Measurements from ENCODE around the gene MAST4.

DNA sequence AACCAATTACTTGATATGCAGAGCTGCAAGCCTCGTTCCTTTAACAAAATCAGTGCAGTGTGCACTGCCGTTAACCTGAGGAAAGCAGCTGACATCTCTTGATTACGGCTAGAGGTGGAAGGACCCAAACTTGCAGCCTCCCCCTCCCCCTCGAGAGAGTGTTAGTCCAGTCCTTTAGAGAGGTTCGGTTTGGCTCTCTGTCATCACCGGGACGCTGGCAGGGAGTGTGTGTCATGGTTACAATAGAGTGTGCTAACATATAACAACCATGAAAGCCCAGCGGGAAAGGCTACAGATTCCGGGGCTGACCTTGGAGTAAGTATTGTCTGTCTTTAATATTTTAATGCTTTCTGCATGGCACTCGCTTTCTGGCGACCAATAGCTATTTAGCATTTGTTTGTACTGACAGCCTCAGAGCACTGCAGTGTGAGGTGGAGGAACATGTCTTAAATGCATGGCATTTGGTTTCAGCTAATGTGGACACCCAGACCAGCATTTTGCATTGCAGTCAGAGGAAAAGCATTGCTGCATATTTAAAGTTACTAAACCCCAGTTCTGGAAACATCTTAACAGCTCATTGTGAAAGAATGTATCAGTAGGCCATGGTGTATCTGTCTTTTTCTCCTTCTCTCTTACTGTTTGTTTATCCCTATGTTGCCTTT, 362.9 kb downstream of the MAST4 start:
- TF ChIP-seq, protein P1, sequence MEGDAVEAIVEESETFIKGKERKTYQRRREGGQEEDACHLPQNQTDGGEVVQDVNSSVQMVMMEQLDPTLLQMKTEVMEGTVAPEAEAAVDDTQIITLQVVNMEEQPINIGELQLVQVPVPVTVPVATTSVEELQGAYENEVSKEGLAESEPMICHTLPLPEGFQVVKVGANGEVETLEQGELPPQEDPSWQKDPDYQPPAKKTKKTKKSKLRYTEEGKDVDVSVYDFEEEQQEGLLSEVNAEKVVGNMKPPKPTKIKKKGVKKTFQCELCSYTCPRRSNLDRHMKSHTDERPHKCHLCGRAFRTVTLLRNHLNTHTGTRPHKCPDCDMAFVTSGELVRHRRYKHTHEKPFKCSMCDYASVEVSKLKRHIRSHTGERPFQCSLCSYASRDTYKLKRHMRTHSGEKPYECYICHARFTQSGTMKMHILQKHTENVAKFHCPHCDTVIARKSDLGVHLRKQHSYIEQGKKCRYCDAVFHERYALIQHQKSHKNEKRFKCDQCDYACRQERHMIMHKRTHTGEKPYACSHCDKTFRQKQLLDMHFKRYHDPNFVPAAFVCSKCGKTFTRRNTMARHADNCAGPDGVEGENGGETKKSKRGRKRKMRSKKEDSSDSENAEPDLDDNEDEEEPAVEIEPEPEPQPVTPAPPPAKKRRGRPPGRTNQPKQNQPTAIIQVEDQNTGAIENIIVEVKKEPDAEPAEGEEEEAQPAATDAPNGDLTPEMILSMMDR (IDR thresholded peaks at IDR 0.05), result no peak
- no peak for TF ChIP-seq EZH2 (IDR thresholded peaks at IDR 0.05; ENCODE audit: borderline replicate concordance, insufficient read depth, low read depth, low read length, poor library complexity, severe bottlenecking)

All from B cell (primary cell).